Fibroblast of the aortic adventitia (primary cell): ENCODE measurements around the gene SIM2. TPM values are rescaled to one million over a fixed set of nuclear protein-coding genes. Genes with fewer than 3 reads are reported as not detected.

ENCODE experiments used
- DNase-seq: peaks from one replicate; pipeline ENCODE4 v3.0.0-alpha.2; 2010; ENCODE audit warnings: low read depth
- H3K4me3 ChIP-seq: 2 replicates; pipeline ENCODE4 v1.5.1; 2011; ENCODE audit warnings: low read depth, mild to moderate bottlenecking, control low read depth, low read length, moderate library complexity
- CTCF ChIP-seq: IDR thresholded peaks from 2 replicates; pipeline ENCODE4 v1.5.1; 2011; ENCODE audit warnings: mild to moderate bottlenecking, low read length, control low read depth, inconsistent platforms; ENCODE audit not compliant: insufficient read depth
- total RNA-seq: library from RNA; depleted of rRNA; stranded (reverse); fragments of >200 nt; gene quantifications from 2 replicates; pipeline ENCODE4 v1.2.3, GENCODE V29; 2012; ENCODE audit warnings: low replicate concordance

Gene SIM2
- total RNA-seq, 1 donor = 0.18 TPM

- no peak overlapping the region for H3K4me3 ChIP-seq
- TF ChIP-seq CTCF = no peak
- DNase-seq = no peak
Observed at GRCh38 chr21:36709030-36709867, 10.3 kb downstream of the SIM2 start.

- H3K4me3 ChIP-seq = no peak overlapping the region
- no peak for DNase-seq
- TF ChIP-seq CTCF = no peak
Observed at GRCh38 chr21:36709868-36710728, 11.2 kb downstream of the SIM2 start.

- no peak overlapping the region for H3K4me3 ChIP-seq
- no peak for TF ChIP-seq CTCF
- DNase-seq = no peak
Observed at GRCh38 chr21:36710729-36711048, 11.8 kb downstream of the SIM2 start.

- DNase-seq = no peak
- no peak for TF ChIP-seq CTCF
- H3K4me3 ChIP-seq = no peak overlapping the region
Observed at GRCh38 chr21:36713746-36714145, 14.8 kb downstream of the SIM2 start.

GRCh38 chr21:36716387-36716786 is 17.5 kb downstream of the SIM2 start:
- no peak for TF ChIP-seq CTCF
- no peak for DNase-seq

GRCh38 chr21:36716836-36717235 is 17.9 kb downstream of the SIM2 start:
- H3K4me3 ChIP-seq = no peak overlapping the region
- no peak for DNase-seq
- no peak for TF ChIP-seq CTCF

More at GRCh38 chr21:36716387-36716786, 17.5 kb downstream of the SIM2 start:
- H3K4me3 ChIP-seq = no peak overlapping the region
